Right cardiac atrium (tissue), 5 donors: Measurements from ENCODE around the gene IRX2. TPM values are rescaled to one million over a fixed set of nuclear protein-coding genes. Genes with fewer than 3 reads are reported as not detected.

Source experiments
- ATAC-seq, 2 donors: fragments of 200-7000 bp; cut with Tn5 transposase; one replicate each; pipeline versions ENCODE4 v1.8.0 to v1.9.1; 2020; ENCODE audit warnings: moderate library complexity in 2 of 2, mild to moderate bottlenecking in 1 of 2
- DNase-seq, 3 donors: peaks; one replicate each; pipeline ENCODE4 v3.0.0-alpha.2; 2020
- H3K27ac ChIP-seq: one replicate; pipeline ENCODE4 v1.5.1; 2013; ENCODE audit warnings: mild to moderate bottlenecking, low read length, control low read depth, moderate library complexity
- H3K27me3 ChIP-seq: one replicate; pipeline ENCODE4 v1.6.1; 2013; ENCODE audit not compliant: control insufficient read depth, insufficient read depth
- H3K4me1 ChIP-seq: one replicate; pipeline ENCODE4 v1.6.1; 2013; ENCODE audit warnings: low read length; ENCODE audit not compliant: control insufficient read depth, insufficient read depth
- H3K4me3 ChIP-seq: one replicate; pipeline ENCODE4 v1.5.1; 2013; ENCODE audit warnings: low read length, control low read depth
- H3K9me3 ChIP-seq: one replicate; pipeline ENCODE4 v1.6.1; 2013; ENCODE audit warnings: low read length; ENCODE audit not compliant: control insufficient read depth
- WGBS: extraction: QIAGEN DNeasy Blood & Tissue Kit; methylation state at CpG from one replicate; pipeline ENCODE4 v1.1.7; 2013; 5-methylcytosine and 5-hydroxymethylcytosine counted together
- intact Hi-C, 4 donors: fragments of 100-400 bp; cut with DNase I; formaldehyde crosslinking; loops; one replicate each; pipeline versions ENCODE4 v1.11.0 to v1.14.0; 2022 to 2023
- polyA plus RNA-seq: library from polyadenylated mRNA; stranded (reverse); fragments of 200-250 nt; gene quantifications from one replicate; pipeline ENCODE4 v1.2.3, GENCODE V29; 2013
- total RNA-seq, 4 donors: library from RNA; stranded (reverse); fragmentation: NEBNext Ultra II Directional; extraction: Animal tissue kit (Norgen Biotek cat#: 25700); gene quantifications; one replicate each; pipeline ENCODE4 v1.2.1, GENCODE V29; 2021
- donor health status: healthy with polysubstance abuse.
- donor health status: DM: no; HTN: yes; CAD: no.
- donor health status: DM: no; HTN: no; CAD: no.
- donor health status: DM: no; HTN: yes; CAD: no; lungs with severe emphysema.
- donor health status: DM: yes; HTN: yes; CAD: no.

Gene IRX2
- total and polyA plus RNA-seq, 5 donors = 0.20 to 1.4 (median 0.63) TPM; not detected in 1

- intact Hi-C loops = no loop called here
- H3K4me3 ChIP-seq = peak overlapping the region; percentile 34
- no peak overlapping the region for H3K27ac ChIP-seq
- H3K27me3 ChIP-seq = no peaks in the 10 kb centered on the region
- peaks cover 8% of the 10 kb centered on the region for H3K9me3 ChIP-seq
- no peaks in the 10 kb centered on the region for H3K4me1 ChIP-seq
- ATAC-seq = no peak
- no peak for DNase-seq
- 4% methylated on average over 54 of the region's 54 CpGs for WGBS
These were observed 12.6 kb downstream of the IRX2 start for GRCh38 chr5:2738700-2739359.

GRCh38 chr5:2738156-2738699 lies 13.2 kb downstream of the IRX2 start:
- intact Hi-C loops = no loop called here
- no peak for DNase-seq
- no peak for ATAC-seq
- peaks cover 8% of the 10 kb centered on the region for H3K9me3 ChIP-seq
- H3K27ac ChIP-seq = no peak overlapping the region
- WGBS = 26% methylated on average over 10 of the region's 10 CpGs
- H3K4me3 ChIP-seq = no peak overlapping the region
- H3K4me1 ChIP-seq = no peaks in the 10 kb centered on the region
- H3K27me3 ChIP-seq = no peaks in the 10 kb centered on the region

GRCh38 chr5:2737273-2738155 lies 14.0 kb downstream of the IRX2 start:
- no peaks in the 10 kb centered on the region for H3K27me3 ChIP-seq
- no peak overlapping the region for H3K27ac ChIP-seq
- DNase-seq (no peak), ATAC-seq (no peak)
- H3K4me3 ChIP-seq = no peak overlapping the region
- intact Hi-C loops = no loop called here
- WGBS = 79% methylated on average over 17 of the region's 17 CpGs
- no peaks in the 10 kb centered on the region for H3K4me1 ChIP-seq
- peaks cover 8% of the 10 kb centered on the region for H3K9me3 ChIP-seq

- Histone ChIP-seq H3K4me3 (no peak overlapping the region), H3K9me3 (peaks cover 8% of the 10 kb centered on the region), H3K4me1 (no peaks in the 10 kb centered on the region), H3K27me3 (no peaks in the 10 kb centered on the region), H3K27ac (no peak overlapping the region)
- DNase-seq = no peak
- intact Hi-C loops = no loop called here
- WGBS = 83% methylated on average over 8 of the region's 8 CpGs
- no peak for ATAC-seq
These were observed 14.6 kb downstream of the IRX2 start for GRCh38 chr5:2736872-2737271.

GRCh38 chr5:2735996-2736395 lies 15.5 kb downstream of the IRX2 start:
- Histone ChIP-seq H3K9me3 (peaks cover 8% of the 10 kb centered on the region), H3K4me1 (no peaks in the 10 kb centered on the region), H3K27ac (no peak overlapping the region), H3K4me3 (no peak overlapping the region), H3K27me3 (no peaks in the 10 kb centered on the region)
- 68% methylated on average over 3 of the region's 3 CpGs for WGBS
- intact Hi-C loops = no loop called here
- no peak for ATAC-seq
- no peak for DNase-seq

GRCh38 chr5:2732850-2733249 lies 18.6 kb downstream of the IRX2 start:
- H3K9me3 ChIP-seq = peaks cover 8% of the 10 kb centered on the region
- no peaks in the 10 kb centered on the region for H3K4me1 ChIP-seq
- no peaks in the 10 kb centered on the region for H3K27me3 ChIP-seq
- DNase-seq = no peak
- 56% methylated on average over 3 of the region's 3 CpGs for WGBS
- ATAC-seq = no peak
- no peak overlapping the region for H3K27ac ChIP-seq
- H3K4me3 ChIP-seq = no peak overlapping the region
- intact Hi-C loops = no loop called here

GRCh38 chr5:2732004-2732403 lies 19.5 kb downstream of the IRX2 start:
- Histone ChIP-seq H3K4me3 (no peak overlapping the region), H3K9me3 (peaks cover 6% of the 10 kb centered on the region), H3K27ac (no peak overlapping the region), H3K4me1 (no peaks in the 10 kb centered on the region), H3K27me3 (no peaks in the 10 kb centered on the region)
- DNase-seq (no peak), ATAC-seq (no peak)
- intact Hi-C loops = no loop called here
- WGBS = 73% methylated on average over 4 of the region's 4 CpGs

GRCh38 chr5:2729189-2729588 lies 22.3 kb downstream of the IRX2 start:
- 35% methylated on average over 7 of the region's 7 CpGs for WGBS
- intact Hi-C loops = no loop called here
- Histone ChIP-seq H3K9me3 (peaks cover 2% of the 10 kb centered on the region), H3K4me1 (no peaks in the 10 kb centered on the region), H3K27ac (no peak overlapping the region), H3K4me3 (no peak overlapping the region), H3K27me3 (no peaks in the 10 kb centered on the region)
- no peak for DNase-seq
- ATAC-seq = no peak

- Histone ChIP-seq H3K27me3 (no peaks in the 10 kb centered on the region), H3K9me3 (peaks cover 2% of the 10 kb centered on the region), H3K4me3 (no peak overlapping the region), H3K27ac (no peak overlapping the region), H3K4me1 (no peaks in the 10 kb centered on the region)
- no peak for ATAC-seq
- intact Hi-C loops = no loop called here
- 65% methylated on average over 19 of the region's 19 CpGs for WGBS
- DNase-seq = no peak
These were observed 23.9 kb downstream of the IRX2 start for GRCh38 chr5:2727550-2727949.

GRCh38 chr5:2725980-2726765 lies 25.3 kb downstream of the IRX2 start:
- Histone ChIP-seq H3K4me3 (no peak overlapping the region), H3K4me1 (no peaks in the 10 kb centered on the region), H3K27ac (no peak overlapping the region), H3K9me3 (peaks cover 2% of the 10 kb centered on the region), H3K27me3 (no peaks in the 10 kb centered on the region)
- DNase-seq (no peak), ATAC-seq (no peak)
- intact Hi-C loops = no loop called here
- WGBS = 77% methylated on average over 23 of the region's 23 CpGs

GRCh38 chr5:2724831-2725230 lies 26.6 kb downstream of the IRX2 start:
- no peaks in the 10 kb centered on the region for H3K27me3 ChIP-seq
- H3K4me3 ChIP-seq = no peak overlapping the region
- DNase-seq (no peak), ATAC-seq (no peak)
- peaks cover 2% of the 10 kb centered on the region for H3K9me3 ChIP-seq
- H3K4me1 ChIP-seq = no peaks in the 10 kb centered on the region
- H3K27ac ChIP-seq = no peak overlapping the region
- 83% methylated on average over 5 of the region's 5 CpGs for WGBS
- intact Hi-C loops = no loop called here
